SK-N-SH treated with all-trans-retinoic acid at 6 μM for 48 hours (cell line): ENCODE results near the gene LRRC4C.

Experiments used
- ATAC-seq: fragments of 200-7000 bp; cut with Tn5 transposase; 3 replicates; pipeline ENCODE4 v1.9.1; 2020; ENCODE audit warnings: mild to moderate bottlenecking, moderate library complexity
- ARNTL ChIP-seq: fragments of 450-650 bp; formaldehyde crosslinking; IDR thresholded peaks from 2 replicates; pipeline ENCODE4 v1.5.0; 2020; ENCODE audit warnings: low read depth, mild to moderate bottlenecking, moderate library complexity, borderline replicate concordance
- BACH2 ChIP-seq: fragments of 250-450 bp; sonication (Bioruptor Pico); IDR thresholded peaks from 2 replicates; pipeline ENCODE4 v1.9.0; 2021; ENCODE audit warnings: mild to moderate bottlenecking, borderline replicate concordance
- CSDC2 ChIP-seq: fragments of 250-450 bp; sonication (Bioruptor Pico); IDR thresholded peaks from 2 replicates; pipeline ENCODE4 v1.5.0; 2020; ENCODE audit warnings: mild to moderate bottlenecking, moderate library complexity
- ISL1 ChIP-seq: fragments of 250-450 bp; sonication (Bioruptor Pico); IDR thresholded peaks from 2 replicates; pipeline ENCODE4 v2.1.2; 2022; ENCODE audit warnings: mild to moderate bottlenecking, moderate library complexity
- OSR1 ChIP-seq: fragments of 250-450 bp; sonication (Bioruptor Pico); IDR thresholded peaks from 2 replicates; pipeline ENCODE4 v1.8.0; 2022; ENCODE audit warnings: moderate library complexity, mild to moderate bottlenecking, inconsistent platforms
- PPARA ChIP-seq: fragments of 250-450 bp; sonication (Bioruptor Pico); IDR thresholded peaks from 2 replicates; pipeline ENCODE4 v1.5.0; 2020; ENCODE audit warnings: mild to moderate bottlenecking, borderline replicate concordance
- RARB ChIP-seq: fragments of 250-450 bp; sonication (Bioruptor Pico); IDR thresholded peaks from 2 replicates; pipeline ENCODE4 v1.8.0; 2021; ENCODE audit warnings: mild to moderate bottlenecking, moderate library complexity
- SNAI2 ChIP-seq: fragments of 250-450 bp; sonication (Bioruptor Pico); IDR thresholded peaks from 2 replicates; pipeline ENCODE4 v1.5.0; 2020; ENCODE audit warnings: mild to moderate bottlenecking, moderate library complexity
- TCF4 ChIP-seq: fragments of 250-450 bp; sonication (Bioruptor Pico); IDR thresholded peaks from 2 replicates; pipeline ENCODE4 v1.8.0; 2021; ENCODE audit warnings: mild to moderate bottlenecking, moderate library complexity, borderline replicate concordance
- TOX ChIP-seq: fragments of 250-450 bp; sonication (Bioruptor Pico); IDR thresholded peaks from 2 replicates; pipeline ENCODE4 v1.8.0; 2021; ENCODE audit warnings: mild to moderate bottlenecking, moderate library complexity, borderline replicate concordance
- ZC3H10 ChIP-seq: fragments of 250-450 bp; sonication (Bioruptor Pico); IDR thresholded peaks from 2 replicates; pipeline ENCODE4 v1.5.1; 2021; ENCODE audit warnings: mild to moderate bottlenecking, moderate library complexity
- ZFP3 ChIP-seq: fragments of 250-450 bp; sonication (Bioruptor Pico); IDR thresholded peaks from 2 replicates; pipeline ENCODE4 v1.5.0; 2020; ENCODE audit warnings: mild to moderate bottlenecking, moderate library complexity
- ZFP30 ChIP-seq: fragments of 450-650 bp; formaldehyde crosslinking; IDR thresholded peaks from 2 replicates; pipeline ENCODE4 v1.5.0; 2022; ENCODE audit warnings: mild to moderate bottlenecking, moderate library complexity
- ZNF565 ChIP-seq: fragments of 450-650 bp; formaldehyde crosslinking; conservative IDR thresholded peaks from 2 replicates; pipeline ENCODE4 v1.5.0; 2020; ENCODE audit warnings: low read depth, mild to moderate bottlenecking, moderate library complexity
- ZNF70 ChIP-seq: fragments of 450-650 bp; formaldehyde crosslinking; IDR thresholded peaks from 2 replicates; pipeline ENCODE4 v1.5.0; 2020; ENCODE audit warnings: mild to moderate bottlenecking, moderate library complexity
- ZNF8 ChIP-seq: fragments of 450-650 bp; formaldehyde crosslinking; IDR thresholded peaks from 2 replicates; pipeline ENCODE4 v1.5.0; 2020; ENCODE audit warnings: mild to moderate bottlenecking, moderate library complexity
- TF ChIP-seq, protein P1 (sequence below): fragments of 250-450 bp; sonication (Bioruptor Pico); IDR thresholded peaks from 2 replicates; pipeline ENCODE4 v1.5.1; 2021; ENCODE audit warnings: mild to moderate bottlenecking, moderate library complexity
- TF ChIP-seq, protein P2 (sequence below): fragments of 250-450 bp; sonication (Bioruptor Pico); IDR thresholded peaks from 2 replicates; pipeline ENCODE4 v1.5.1; 2020; ENCODE audit warnings: low read depth, mild to moderate bottlenecking, moderate library complexity
- TF ChIP-seq, protein P3 (sequence below): fragments of 250-450 bp; sonication (Bioruptor Pico); IDR thresholded peaks from 2 replicates; pipeline ENCODE4 v1.8.0; 2021; ENCODE audit warnings: low read depth, mild to moderate bottlenecking, moderate library complexity, borderline replicate concordance
- TF ChIP-seq, protein P4 (sequence below): fragments of 250-450 bp; sonication (Bioruptor Pico); IDR thresholded peaks from 2 replicates; pipeline ENCODE4 v1.5.0; 2020; ENCODE audit warnings: mild to moderate bottlenecking, moderate library complexity

The LRRC4C gene

DNA sequence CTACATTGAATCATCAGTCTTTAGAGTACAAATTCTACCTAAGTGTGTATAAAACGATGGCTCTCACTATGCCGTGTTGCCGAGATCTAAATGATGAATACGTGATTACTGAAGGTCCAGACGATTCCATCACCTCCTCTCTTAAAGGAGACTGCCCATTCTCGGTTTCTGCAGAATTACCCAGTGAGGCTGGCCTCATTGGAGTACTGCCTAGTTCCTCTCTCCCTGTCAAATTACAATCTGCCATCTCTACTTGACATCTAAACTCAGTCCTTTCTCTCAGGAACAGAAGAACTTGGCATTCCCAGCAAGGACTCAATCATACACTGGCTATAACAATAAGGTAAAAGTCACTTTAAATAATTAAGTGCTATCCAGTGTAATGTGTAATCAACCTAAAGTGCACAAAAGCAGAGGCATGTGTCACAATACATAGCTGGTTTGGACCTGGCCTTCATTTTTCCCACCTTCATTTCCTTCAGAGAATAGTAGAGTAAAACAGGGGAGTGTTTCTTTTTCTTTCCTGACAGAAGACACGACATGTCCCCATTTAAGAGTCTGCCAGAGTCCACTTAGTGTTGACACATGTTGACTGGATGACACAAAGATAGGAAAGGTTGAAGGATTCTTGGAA is 634.1 kb downstream of the LRRC4C start:
- TF ChIP-seq CSDC2 = no peak
- TF ChIP-seq, protein P1, sequence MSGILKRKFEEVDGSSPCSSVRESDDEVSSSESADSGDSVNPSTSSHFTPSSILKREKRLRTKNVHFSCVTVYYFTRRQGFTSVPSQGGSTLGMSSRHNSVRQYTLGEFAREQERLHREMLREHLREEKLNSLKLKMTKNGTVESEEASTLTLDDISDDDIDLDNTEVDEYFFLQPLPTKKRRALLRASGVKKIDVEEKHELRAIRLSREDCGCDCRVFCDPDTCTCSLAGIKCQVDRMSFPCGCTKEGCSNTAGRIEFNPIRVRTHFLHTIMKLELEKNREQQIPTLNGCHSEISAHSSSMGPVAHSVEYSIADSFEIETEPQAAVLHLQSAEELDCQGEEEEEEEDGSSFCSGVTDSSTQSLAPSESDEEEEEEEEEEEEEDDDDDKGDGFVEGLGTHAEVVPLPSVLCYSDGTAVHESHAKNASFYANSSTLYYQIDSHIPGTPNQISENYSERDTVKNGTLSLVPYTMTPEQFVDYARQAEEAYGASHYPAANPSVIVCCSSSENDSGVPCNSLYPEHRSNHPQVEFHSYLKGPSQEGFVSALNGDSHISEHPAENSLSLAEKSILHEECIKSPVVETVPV (CRISPR knock-in tag) = no peak
- no peak for TF ChIP-seq OSR1
- TF ChIP-seq ISL1 = no peak
- TF ChIP-seq, protein P2, sequence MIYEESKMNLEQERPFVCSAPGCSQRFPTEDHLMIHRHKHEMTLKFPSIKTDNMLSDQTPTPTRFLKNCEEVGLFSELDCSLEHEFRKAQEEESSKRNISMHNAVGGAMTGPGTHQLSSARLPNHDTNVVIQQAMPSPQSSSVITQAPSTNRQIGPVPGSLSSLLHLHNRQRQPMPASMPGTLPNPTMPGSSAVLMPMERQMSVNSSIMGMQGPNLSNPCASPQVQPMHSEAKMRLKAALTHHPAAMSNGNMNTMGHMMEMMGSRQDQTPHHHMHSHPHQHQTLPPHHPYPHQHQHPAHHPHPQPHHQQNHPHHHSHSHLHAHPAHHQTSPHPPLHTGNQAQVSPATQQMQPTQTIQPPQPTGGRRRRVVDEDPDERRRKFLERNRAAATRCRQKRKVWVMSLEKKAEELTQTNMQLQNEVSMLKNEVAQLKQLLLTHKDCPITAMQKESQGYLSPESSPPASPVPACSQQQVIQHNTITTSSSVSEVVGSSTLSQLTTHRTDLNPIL = no peak
- TF ChIP-seq, all 23 proteins: peak for 0

DNA sequence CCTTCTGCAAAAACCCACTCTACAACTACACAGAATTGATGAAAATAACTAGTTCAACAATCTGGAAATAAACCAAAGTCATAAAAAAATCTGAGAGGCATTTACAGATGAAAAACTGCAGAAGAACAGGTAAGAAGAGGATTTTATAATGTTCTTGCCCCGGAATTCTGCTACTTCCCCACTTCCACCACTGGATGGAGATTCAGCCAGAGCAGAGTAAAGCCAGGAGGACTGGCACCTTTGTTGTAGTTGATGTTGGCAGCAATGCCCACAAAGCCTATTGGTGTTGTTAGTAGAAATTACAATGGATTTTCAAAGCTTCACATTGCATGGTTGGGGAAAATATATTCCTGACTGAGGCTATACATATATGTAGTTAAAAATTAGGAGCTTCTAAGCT is 640.2 kb downstream of the LRRC4C start:
- ATAC-seq = no peak
- TF ChIP-seq ZNF8 (CRISPR knock-in tag) = no peak
- no peak for TF ChIP-seq ISL1
- no peak for TF ChIP-seq OSR1
- TF ChIP-seq, protein P3, sequence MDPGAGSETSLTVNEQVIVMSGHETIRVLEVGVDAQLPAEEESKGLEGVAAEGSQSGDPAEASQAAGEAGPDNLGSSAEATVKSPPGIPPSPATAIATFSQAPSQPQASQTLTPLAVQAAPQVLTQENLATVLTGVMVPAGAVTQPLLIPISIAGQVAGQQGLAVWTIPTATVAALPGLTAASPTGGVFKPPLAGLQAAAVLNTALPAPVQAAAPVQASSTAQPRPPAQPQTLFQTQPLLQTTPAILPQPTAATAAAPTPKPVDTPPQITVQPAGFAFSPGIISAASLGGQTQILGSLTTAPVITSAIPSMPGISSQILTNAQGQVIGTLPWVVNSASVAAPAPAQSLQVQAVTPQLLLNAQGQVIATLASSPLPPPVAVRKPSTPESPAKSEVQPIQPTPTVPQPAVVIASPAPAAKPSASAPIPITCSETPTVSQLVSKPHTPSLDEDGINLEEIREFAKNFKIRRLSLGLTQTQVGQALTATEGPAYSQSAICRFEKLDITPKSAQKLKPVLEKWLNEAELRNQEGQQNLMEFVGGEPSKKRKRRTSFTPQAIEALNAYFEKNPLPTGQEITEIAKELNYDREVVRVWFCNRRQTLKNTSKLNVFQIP (CRISPR knock-in tag) = no peak
- TF ChIP-seq TCF4 (CRISPR knock-in tag) = no peak
- TF ChIP-seq ZFP30 (CRISPR knock-in tag) = no peak
- TF ChIP-seq ZNF565 (CRISPR knock-in tag) = no peak
- no peak for TF ChIP-seq PPARA
- TF ChIP-seq, protein P1 (CRISPR knock-in tag) = no peak
- no peak for TF ChIP-seq RARB (CRISPR knock-in tag)
- no peak for TF ChIP-seq ZC3H10 (CRISPR knock-in tag)
- TF ChIP-seq, protein P2 = no peak
- TF ChIP-seq SNAI2 (CRISPR knock-in tag) = no peak
- TF ChIP-seq BACH2 (CRISPR knock-in tag) = no peak
- TF ChIP-seq, protein P4, sequence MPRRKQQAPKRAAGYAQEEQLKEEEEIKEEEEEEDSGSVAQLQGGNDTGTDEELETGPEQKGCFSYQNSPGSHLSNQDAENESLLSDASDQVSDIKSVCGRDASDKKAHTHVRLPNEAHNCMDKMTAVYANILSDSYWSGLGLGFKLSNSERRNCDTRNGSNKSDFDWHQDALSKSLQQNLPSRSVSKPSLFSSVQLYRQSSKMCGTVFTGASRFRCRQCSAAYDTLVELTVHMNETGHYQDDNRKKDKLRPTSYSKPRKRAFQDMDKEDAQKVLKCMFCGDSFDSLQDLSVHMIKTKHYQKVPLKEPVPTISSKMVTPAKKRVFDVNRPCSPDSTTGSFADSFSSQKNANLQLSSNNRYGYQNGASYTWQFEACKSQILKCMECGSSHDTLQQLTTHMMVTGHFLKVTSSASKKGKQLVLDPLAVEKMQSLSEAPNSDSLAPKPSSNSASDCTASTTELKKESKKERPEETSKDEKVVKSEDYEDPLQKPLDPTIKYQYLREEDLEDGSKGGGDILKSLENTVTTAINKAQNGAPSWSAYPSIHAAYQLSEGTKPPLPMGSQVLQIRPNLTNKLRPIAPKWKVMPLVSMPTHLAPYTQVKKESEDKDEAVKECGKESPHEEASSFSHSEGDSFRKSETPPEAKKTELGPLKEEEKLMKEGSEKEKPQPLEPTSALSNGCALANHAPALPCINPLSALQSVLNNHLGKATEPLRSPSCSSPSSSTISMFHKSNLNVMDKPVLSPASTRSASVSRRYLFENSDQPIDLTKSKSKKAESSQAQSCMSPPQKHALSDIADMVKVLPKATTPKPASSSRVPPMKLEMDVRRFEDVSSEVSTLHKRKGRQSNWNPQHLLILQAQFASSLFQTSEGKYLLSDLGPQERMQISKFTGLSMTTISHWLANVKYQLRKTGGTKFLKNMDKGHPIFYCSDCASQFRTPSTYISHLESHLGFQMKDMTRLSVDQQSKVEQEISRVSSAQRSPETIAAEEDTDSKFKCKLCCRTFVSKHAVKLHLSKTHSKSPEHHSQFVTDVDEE (CRISPR knock-in tag) = no peak
- TF ChIP-seq ARNTL (CRISPR knock-in tag) = no peak
- TF ChIP-seq ZNF70 (CRISPR knock-in tag) = no peak

More for the DNA sequence above, 634.1 kb downstream of the LRRC4C start:
- ATAC-seq = no peak

DNA sequence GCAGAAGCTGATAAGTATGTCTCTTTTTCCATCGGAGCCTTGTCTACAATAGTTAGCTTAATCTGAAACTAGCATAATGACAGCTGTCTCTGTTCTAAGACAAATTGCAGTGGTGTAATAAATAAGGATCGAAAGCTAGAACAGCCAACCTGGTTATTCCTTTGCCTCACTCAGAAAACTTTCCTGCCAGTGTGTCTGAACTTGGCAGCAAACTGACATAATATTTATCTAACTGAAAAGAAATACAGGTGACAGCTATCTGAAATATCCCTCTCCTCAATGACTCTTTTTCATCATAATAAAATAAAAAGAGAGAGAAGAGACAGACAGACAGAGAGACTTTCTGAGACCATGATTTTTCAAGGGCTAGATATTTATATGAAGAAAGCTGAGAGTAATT is 642.5 kb downstream of the LRRC4C start:
- no peak for ATAC-seq
- TF ChIP-seq RARB (CRISPR knock-in tag) (no peak), TCF4 (CRISPR knock-in tag) (no peak), CSDC2 (no peak), ZFP30 (CRISPR knock-in tag) (no peak), SNAI2 (CRISPR knock-in tag) (no peak), ZFP3 (CRISPR knock-in tag) (no peak), TOX (CRISPR knock-in tag) (no peak), BACH2 (CRISPR knock-in tag) (no peak), PPARA (no peak)
- TF ChIP-seq, protein P3 (CRISPR knock-in tag) = no peak
- TF ChIP-seq, protein P2 = no peak
- TF ChIP-seq, protein P4 (CRISPR knock-in tag) = no peak
